ENCODE measurements around the gene DNAH7.

DNAH7 gene

GRCh38 chr2:196077821-196078220, 9.2 kb upstream of the DNAH7 start:
- DNase-seq (ENCODE audit: low spot score) = no peak

- no peak for DNase-seq (ENCODE audit: low spot score)
These were observed 8.3 kb upstream of the DNAH7 start for GRCh38 chr2:196076778-196077568.

- DNase-seq (ENCODE audit: low spot score) = no peak
These were observed 6.6 kb upstream of the DNAH7 start for GRCh38 chr2:196075196-196075595.

DNA sequence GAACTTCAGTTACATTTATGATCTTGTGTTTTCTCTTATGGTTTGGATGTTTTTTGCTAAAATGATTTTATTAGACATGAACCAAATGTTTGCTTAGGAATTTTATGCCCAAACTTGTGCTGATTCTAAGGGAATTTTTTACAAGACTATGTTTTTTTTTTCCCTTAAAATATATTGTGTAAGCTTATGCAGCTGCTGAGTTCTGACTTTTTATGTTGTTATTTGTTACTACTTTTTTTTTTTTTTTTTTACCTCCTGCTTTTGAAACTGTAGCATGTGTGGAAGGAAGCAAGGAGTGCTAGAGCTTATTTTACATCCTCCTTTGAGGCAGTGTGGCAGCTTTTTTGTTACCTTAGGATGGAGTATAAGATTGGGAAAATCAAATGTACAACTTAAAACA, 6.0 kb upstream of the DNAH7 start:
- DNase-seq (ENCODE audit: low spot score) = no peak

- no peak for DNase-seq (ENCODE audit: low spot score)
These were observed 4.9 kb upstream of the DNAH7 start for GRCh38 chr2:196073521-196073920.

DNA sequence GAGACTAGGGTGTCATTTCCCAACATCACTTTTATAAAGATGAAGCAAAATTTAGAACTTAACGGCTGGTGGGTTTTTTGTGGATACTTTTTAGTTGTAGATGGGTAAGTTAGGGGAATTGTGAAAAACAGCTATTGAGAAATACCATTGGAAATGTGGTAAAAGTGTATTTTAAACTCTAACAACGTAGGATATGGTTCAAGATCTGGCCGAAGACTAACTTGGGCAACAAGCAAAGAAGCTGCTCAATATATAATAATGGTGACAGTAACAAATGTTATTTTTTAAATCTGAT, 1.6 kb downstream of the DNAH7 start:
- no peak for DNase-seq (ENCODE audit: low spot score)

DNA sequence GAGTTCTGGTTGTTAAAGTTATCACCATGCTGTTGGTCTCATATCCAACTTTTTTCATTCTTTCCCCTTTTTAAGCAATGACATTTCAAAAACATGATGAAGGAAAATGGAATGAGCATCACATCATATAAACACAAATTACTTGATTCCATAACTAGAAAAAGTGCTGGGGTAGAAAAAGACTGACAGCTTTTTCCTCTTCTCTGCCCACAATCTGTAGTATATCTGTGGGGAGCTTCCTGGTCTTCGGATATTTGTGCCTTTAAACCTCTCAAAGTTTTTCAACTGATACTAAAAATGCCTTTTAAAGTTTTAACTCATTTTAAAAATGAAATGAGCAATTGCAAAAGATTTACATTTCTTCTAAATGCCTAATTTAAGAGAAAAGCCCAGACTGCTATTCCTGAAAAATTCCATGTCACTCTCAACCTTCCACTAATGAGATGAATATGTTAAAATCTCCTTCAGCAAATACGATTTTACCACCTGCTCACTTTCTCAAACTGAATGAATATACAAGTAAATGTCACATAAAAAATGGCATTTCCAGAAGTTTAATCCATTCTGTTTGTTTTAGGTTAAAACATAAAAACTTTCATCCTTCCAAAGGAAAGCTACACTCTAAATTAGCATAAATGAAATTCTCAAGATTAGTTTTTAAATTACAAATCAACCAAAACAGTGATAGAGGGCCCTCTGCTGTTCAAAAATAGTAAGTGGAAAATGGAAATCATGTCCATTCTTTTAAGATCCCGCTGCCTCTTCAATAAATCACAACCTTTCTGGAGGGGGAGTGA, 2.1 kb downstream of the DNAH7 start:
- DNase-seq (ENCODE audit: low spot score) = peak; percentile 45

GRCh38 chr2:196063773-196064172, 4.9 kb downstream of the DNAH7 start:
- no peak for DNase-seq (ENCODE audit: low spot score)

- no peak for DNase-seq (ENCODE audit: low spot score)
These were observed 9.1 kb downstream of the DNAH7 start for GRCh38 chr2:196059491-196059960.

GRCh38 chr2:196054631-196055030, 14.0 kb downstream of the DNAH7 start:
- DNase-seq (ENCODE audit: low spot score) = no peak

DNA sequence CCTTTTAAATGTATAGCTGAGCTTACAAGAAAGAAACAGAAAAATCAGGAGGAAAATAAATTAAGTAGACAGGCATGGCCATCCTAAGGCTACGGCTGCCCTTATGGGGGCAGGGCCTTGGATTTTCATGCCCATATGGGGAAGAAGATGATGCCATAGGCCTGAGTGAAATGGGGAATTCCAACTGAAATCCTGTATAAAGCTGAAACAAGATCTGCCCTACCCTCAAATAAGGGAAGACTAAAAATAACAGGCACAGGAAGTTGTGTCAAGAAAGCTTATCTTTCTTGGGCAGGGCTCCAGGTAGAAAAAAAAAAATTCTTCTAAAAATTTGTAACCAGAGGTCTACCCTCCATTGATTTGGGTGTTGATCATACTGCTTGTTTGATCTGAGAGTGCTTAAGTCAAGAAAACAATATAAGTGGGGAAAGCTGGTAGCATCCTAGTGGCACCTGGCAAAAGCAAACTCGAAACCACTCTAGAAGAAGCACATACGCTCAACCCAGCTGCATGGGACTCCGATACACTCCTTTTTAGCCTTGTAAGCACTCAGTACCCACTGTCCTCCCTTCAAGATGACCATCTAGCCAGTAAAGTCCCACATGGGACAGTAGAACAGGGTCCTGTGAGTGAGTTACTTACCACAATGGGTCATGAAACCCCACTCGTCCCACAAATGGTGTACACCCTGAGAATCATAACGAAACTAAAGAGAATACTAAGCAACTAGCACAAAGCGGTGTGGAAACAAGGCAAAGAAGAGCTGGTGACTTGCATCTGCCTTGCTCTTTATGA, 22.3 kb downstream of the DNAH7 start:
- DNase-seq (ENCODE audit: low spot score) = no peak

DNA sequence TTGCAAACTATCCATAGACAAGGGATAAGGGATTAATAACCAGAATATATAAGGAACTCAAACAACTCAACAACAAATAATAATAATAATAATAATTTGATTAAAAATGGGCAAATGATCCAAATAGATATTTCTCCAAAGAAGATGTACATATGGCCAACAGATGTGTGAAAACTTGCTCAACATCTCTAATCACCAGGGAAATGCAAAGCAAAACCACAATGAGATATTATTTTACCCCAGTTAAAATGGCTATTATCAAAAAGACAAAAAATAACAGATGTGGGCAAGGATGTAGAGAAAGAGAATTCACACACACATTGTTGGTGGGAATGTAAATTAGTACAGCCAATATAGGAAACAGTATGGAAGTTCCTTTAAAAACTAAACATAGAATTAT, 26.9 kb downstream of the DNAH7 start:
- DNase-seq (ENCODE audit: low spot score) = no peak

DNA sequence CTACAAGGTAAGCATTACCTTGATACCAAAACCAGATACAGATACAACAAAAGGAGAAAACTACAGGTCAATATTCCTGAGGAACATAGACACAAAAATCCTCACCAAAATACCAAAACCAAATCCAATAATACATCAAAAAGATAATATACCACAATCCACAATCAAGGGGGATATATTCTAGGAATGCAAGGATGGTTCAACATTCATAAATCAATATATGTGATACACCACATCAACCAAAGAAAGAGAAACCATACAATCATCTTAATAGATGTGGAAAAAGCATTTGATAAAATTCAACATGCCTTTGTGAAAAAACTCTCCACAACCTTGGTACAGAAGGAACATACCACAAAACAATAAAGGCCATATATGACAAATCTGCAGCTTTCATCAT, 28.4 kb downstream of the DNAH7 start:
- no peak for DNase-seq (ENCODE audit: low spot score)

GRCh38 chr2:196036442-196036841, 32.2 kb downstream of the DNAH7 start:
- DNase-seq (ENCODE audit: low spot score) = no peak

DNA sequence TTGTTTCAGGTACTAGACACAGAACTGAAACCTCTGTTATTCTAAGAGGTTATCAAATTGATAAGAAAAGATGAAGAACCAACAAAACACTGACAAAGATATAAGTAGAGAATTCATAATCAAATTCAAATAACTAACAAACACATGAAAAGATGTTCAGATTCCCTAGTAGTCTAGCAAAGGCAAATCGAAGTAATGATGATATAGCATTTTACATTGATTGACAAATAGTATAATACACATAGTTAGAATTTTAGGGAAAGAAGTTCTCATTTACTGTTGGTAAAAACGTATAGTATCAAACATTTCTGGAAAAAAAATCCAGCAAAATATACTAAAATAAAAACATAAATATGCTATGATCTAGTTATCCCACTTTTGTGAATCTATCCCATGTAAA, 50.6 kb downstream of the DNAH7 start:
- DNase-seq (ENCODE audit: low spot score) = no peak

GRCh38 chr2:196012314-196012713, 56.3 kb downstream of the DNAH7 start:
- DNase-seq (ENCODE audit: low spot score) = no peak

- no peak for DNase-seq (ENCODE audit: low spot score)
These were observed 68.1 kb downstream of the DNAH7 start for GRCh38 chr2:196000551-196000950.

GRCh38 chr2:195998070-195998469, 70.6 kb downstream of the DNAH7 start:
- DNase-seq (ENCODE audit: low spot score) = no peak

- no peak for DNase-seq (ENCODE audit: low spot score)
These were observed 73.1 kb downstream of the DNAH7 start for GRCh38 chr2:195995499-195995898.

DNA sequence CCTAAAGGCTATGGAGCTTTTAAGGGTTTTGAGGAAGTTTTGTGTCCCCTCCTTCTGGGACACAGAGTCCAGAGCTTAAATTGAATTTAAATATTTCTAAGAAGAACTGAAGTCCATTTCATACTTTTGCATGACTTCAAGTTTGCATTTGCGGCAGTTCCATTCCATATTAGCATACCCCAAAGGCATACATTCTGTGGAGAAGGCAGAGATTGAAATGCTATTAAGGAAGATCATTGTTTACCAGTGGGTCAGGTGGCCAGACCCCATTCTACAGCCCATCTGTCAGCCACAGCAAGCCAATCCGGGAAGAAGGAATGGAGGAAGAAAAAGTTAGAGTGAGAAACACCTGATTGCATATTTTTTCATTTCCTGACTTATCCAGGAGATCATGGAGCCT, 75.0 kb downstream of the DNAH7 start:
- DNase-seq (ENCODE audit: low spot score) = no peak

GRCh38 chr2:195985741-195986140, 82.9 kb downstream of the DNAH7 start:
- DNase-seq (ENCODE audit: low spot score) = no peak

- DNase-seq (ENCODE audit: low spot score) = no peak
These were observed 83.5 kb downstream of the DNAH7 start for GRCh38 chr2:195984923-195985726.

All from activated CD4-positive, alpha-beta T cell treated with anti-CD3 and anti-CD28 coated beads, Interleukin-2, Interleukin-4, amounts not matched to agents 100 ng/mL and 50 ng/mL, durations not matched to agents 16 hours and 8 hours (primary cell).